ENCODE results near the gene TUBG2. TPM values are rescaled to one million over a fixed set of nuclear protein-coding genes. Genes with fewer than 3 reads are reported as not detected.

TUBG2 gene
- total RNA-seq, 1 donor from 2014 or later = 16.8 TPM

DNA sequence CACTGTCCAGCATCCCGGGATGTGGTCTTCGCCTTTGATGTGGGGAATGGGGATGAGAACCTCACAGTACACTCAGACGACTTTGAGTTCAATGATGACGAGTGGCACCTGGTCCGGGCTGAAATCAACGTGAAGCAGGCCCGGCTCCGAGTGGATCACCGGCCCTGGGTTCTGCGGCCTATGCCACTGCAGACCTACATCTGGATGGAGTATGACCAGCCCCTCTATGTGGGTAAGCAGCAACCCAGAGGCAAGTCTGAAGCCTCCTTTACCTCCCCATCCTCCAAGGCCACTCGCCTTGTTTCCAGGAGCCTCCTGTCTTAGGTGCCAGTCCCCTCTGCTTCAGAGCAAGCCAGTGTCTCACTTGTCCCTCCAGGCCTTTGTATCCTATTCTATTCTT lies 33.4 kb downstream of the TUBG2 start:
- TF ChIP-seq, protein P1, sequence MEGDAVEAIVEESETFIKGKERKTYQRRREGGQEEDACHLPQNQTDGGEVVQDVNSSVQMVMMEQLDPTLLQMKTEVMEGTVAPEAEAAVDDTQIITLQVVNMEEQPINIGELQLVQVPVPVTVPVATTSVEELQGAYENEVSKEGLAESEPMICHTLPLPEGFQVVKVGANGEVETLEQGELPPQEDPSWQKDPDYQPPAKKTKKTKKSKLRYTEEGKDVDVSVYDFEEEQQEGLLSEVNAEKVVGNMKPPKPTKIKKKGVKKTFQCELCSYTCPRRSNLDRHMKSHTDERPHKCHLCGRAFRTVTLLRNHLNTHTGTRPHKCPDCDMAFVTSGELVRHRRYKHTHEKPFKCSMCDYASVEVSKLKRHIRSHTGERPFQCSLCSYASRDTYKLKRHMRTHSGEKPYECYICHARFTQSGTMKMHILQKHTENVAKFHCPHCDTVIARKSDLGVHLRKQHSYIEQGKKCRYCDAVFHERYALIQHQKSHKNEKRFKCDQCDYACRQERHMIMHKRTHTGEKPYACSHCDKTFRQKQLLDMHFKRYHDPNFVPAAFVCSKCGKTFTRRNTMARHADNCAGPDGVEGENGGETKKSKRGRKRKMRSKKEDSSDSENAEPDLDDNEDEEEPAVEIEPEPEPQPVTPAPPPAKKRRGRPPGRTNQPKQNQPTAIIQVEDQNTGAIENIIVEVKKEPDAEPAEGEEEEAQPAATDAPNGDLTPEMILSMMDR (IDR thresholded peaks at IDR 0.05) = no peak
- no peak for DNase-seq
- Histone ChIP-seq H3K27ac (no peak overlapping the region), H3K4me3 (no peak overlapping the region), H3K36me3 (peaks cover 47% of the 10 kb centered on the region), H3K4me1 (no peaks in the 10 kb centered on the region), H3K27me3 (ENCODE audit: low read depth) (no peaks in the 10 kb centered on the region), H3K9me3 (no peaks in the 10 kb centered on the region)
- intact Hi-C loops (cut with DNase I) = no loop called here
- no peak for ATAC-seq

DNA sequence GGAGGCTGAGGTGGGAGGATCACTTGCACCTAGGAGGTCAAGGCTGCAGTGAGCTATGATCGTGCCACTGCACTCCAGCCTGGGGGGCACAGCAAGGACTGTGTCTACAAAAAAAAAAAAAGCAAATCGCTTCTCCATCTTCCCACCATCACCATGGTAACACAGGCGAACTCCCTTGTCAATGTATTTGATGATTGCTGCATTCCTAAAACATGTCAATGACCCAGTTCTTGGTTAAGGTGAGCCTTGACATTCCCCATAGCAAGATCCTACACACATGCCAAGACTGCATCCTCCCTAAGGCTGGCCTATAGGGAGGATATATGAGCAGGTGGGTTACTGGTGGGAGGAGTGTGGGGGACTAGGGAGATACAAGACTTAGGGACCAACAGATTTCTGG lies 35.4 kb downstream of the TUBG2 start:
- H3K4me1 ChIP-seq = no peaks in the 10 kb centered on the region
- TF ChIP-seq, protein P1 (IDR thresholded peaks at IDR 0.05) = no peak
- peaks cover 49% of the 10 kb centered on the region for H3K36me3 ChIP-seq
- H3K27me3 ChIP-seq (ENCODE audit: low read depth) = no peaks in the 10 kb centered on the region
- no peaks in the 10 kb centered on the region for H3K9me3 ChIP-seq
- ATAC-seq (no peak), DNase-seq (no peak)
- H3K27ac ChIP-seq = no peak overlapping the region
- intact Hi-C loops (cut with DNase I) = no loop called here
- no peak overlapping the region for H3K4me3 ChIP-seq

DNA sequence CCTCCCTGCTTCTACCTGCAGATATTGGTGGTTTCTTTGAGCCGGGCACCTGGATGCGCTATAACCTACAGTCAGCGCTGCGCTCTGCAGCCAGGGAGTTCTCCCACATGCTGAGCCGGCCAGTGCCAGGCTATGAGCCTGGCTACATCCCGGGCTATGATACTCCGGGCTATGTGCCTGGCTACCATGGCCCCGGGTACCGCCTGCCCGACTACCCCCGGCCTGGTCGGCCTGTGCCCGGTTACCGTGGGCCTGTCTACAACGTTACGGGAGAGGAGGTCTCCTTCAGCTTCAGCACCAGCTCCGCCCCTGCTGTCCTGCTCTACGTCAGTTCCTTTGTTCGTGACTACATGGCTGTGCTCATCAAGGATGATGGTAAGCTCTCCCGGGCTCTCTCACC lies 36.4 kb downstream of the TUBG2 start:
- H3K4me3 ChIP-seq = no peak overlapping the region
- TF ChIP-seq, protein P1 (IDR thresholded peaks at IDR 0.05) = no peak
- intact Hi-C loops (cut with DNase I) = no loop called here
- peaks cover 58% of the 10 kb centered on the region for H3K36me3 ChIP-seq
- DNase-seq = no peak
- H3K9me3 ChIP-seq = no peaks in the 10 kb centered on the region
- no peaks in the 10 kb centered on the region for H3K4me1 ChIP-seq
- H3K27me3 ChIP-seq (ENCODE audit: low read depth) = no peaks in the 10 kb centered on the region
- H3K27ac ChIP-seq = no peak overlapping the region
- ATAC-seq = no peak

DNA sequence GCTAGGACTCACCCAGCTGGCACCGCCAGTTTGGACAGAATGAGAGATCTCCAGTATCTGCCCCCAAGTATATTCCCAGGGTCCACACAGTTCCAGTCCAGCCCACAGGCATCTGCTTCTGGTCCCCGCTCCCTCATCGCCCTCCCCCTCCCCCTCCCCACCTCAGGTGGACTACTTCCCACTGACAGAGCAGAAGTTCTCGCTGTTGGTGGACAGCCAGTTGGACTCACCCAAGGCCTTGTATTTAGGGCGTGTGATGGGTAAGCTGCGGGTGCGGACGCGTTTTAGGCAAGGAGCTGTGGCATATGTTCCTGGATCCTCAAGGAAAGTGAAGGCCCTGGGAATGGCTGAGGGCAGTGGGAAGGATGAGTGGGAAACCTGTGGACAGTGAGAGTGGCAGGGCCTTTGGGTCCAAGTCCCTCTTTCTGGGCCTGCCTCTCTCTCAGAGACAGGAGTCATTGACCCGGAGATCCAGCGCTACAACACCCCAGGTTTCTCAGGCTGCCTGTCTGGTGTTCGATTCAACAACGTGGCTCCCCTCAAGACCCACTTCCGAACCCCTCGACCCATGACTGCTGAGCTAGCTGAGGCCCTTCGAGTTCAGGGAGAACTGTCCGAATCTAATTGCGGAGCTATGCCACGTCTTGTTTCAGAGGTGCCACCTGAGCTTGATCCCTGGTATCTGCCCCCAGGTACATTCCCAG lies 38.2 kb downstream of the TUBG2 start:
- Histone ChIP-seq H3K9me3 (no peaks in the 10 kb centered on the region), H3K4me1 (no peaks in the 10 kb centered on the region), H3K27me3 (ENCODE audit: low read depth) (no peaks in the 10 kb centered on the region), H3K4me3 (no peak overlapping the region), H3K27ac (no peak overlapping the region), H3K36me3 (peaks cover 67% of the 10 kb centered on the region)
- TF ChIP-seq, protein P1 (IDR thresholded peaks at IDR 0.05) = no peak
- DNase-seq (no peak), ATAC-seq (no peak)
- intact Hi-C loops (cut with DNase I) = no loop called here

DNA sequence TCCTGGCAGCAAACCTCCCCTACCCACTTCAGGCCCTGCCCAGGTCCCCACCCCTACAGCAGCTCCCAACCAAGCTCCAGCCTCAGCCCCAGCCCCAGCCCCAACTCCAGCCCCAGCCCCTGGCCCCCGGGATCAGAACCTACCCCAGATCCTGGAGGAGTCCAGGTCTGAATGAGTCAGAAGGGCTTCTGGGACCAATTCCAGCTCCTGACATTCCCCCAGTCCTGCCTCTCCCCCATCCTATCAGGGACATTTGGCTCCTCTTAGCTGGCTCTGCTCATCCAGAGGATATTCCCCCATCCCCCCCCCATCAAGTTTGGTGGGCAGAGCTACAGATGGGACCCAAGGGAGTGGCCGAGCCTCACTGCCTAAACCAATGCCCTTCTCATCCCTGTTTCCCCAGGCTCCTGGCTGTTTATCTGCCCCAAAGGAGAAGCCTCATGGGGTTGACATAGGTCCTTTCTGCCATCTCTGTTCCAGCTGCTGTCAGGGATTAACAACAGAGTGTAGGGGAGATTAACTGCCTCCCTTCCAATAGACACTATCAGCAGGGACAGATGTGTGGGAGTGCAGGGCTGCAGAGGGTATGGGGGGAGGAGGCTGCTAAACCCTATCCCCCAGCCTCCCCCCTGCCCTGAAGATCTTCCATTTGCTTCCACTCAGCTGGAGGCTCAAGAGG lies 39.8 kb downstream of the TUBG2 start:
- Histone ChIP-seq H3K27ac (no peak overlapping the region), H3K36me3 (peaks cover 79% of the 10 kb centered on the region), H3K9me3 (no peaks in the 10 kb centered on the region), H3K4me1 (no peaks in the 10 kb centered on the region), H3K4me3 (no peak overlapping the region), H3K27me3 (ENCODE audit: low read depth) (no peaks in the 10 kb centered on the region)
- ATAC-seq = no peak
- no peak for DNase-seq
- TF ChIP-seq, protein P1 (IDR thresholded peaks at IDR 0.05) = no peak
- intact Hi-C loops (cut with DNase I) = no loop called here
